ENCODE data around the gene C2orf15.

GRCh38 chr2:99159594-99159993 lies 18.1 kb downstream of the C2orf15 start:
- no peak for TF ChIP-seq SMC3 (IDR thresholded peaks at IDR 0.05; ENCODE audit: low read depth, low read length)
- TF ChIP-seq, protein P1, sequence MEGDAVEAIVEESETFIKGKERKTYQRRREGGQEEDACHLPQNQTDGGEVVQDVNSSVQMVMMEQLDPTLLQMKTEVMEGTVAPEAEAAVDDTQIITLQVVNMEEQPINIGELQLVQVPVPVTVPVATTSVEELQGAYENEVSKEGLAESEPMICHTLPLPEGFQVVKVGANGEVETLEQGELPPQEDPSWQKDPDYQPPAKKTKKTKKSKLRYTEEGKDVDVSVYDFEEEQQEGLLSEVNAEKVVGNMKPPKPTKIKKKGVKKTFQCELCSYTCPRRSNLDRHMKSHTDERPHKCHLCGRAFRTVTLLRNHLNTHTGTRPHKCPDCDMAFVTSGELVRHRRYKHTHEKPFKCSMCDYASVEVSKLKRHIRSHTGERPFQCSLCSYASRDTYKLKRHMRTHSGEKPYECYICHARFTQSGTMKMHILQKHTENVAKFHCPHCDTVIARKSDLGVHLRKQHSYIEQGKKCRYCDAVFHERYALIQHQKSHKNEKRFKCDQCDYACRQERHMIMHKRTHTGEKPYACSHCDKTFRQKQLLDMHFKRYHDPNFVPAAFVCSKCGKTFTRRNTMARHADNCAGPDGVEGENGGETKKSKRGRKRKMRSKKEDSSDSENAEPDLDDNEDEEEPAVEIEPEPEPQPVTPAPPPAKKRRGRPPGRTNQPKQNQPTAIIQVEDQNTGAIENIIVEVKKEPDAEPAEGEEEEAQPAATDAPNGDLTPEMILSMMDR (conservative IDR thresholded peaks at IDR 0.05; ENCODE audit: low read depth, low read length), result no peak
- TF ChIP-seq MAFK (IDR thresholded peaks at IDR 0.05; ENCODE audit: low read depth, low read length), result no peak
- no peak for TF ChIP-seq POLR2A (IDR thresholded peaks at IDR 0.05; ENCODE audit: low read depth, low read length)
- no peak for TF ChIP-seq RAD21 (IDR thresholded peaks at IDR 0.05; ENCODE audit: low read length)
- TF ChIP-seq CEBPB (IDR thresholded peaks at IDR 0.05; ENCODE audit: low read depth, low read length), result no peak
- TF ChIP-seq RCOR1 (IDR thresholded peaks at IDR 0.05; ENCODE audit: insufficient replicate concordance, low read length), result no peak
- TF ChIP-seq MAZ (IDR thresholded peaks at IDR 0.05; ENCODE audit: borderline replicate concordance, low read depth, low read length), result no peak
- TF ChIP-seq BHLHE40 (IDR thresholded peaks at IDR 0.05; ENCODE audit: low read depth, low read length), result no peak
- no peak for TF ChIP-seq MXI1 (IDR thresholded peaks at IDR 0.05; ENCODE audit: borderline replicate concordance, low read depth, low read length)
- no peak for TF ChIP-seq USF2 (IDR thresholded peaks at IDR 0.05; ENCODE audit: low read depth, low read length)
- TF ChIP-seq CHD1 (IDR thresholded peaks at IDR 0.05; ENCODE audit: low read depth, low read length), result no peak

All from IMR-90 (cell line).